ENCODE results near the gene BTBD3. TPM values are rescaled to one million over a fixed set of nuclear protein-coding genes. Genes with fewer than 3 reads are reported as not detected.
A peak's percentile ranks its signal among the peaks of the same experiment; 100 is the strongest.

The BTBD3 gene
- total RNA-seq, 1 experiment from 2014 or later: 51.8 TPM

- no peak for DNase-seq
- H3K4me3 ChIP-seq (ENCODE audit: insufficient read depth, low read depth, low read length): no peak overlapping the region
- H3K27me3 ChIP-seq (ENCODE audit: control insufficient read depth, insufficient read depth, low read length): no peaks in the 10 kb centered on the region
- H3K36me3 ChIP-seq (replicated peaks; ENCODE audit: control insufficient read depth, insufficient read depth, low read length): no peaks in the 10 kb centered on the region
These were observed 12.3 kb downstream of the BTBD3 start for GRCh38 chr20:11929947-11930346.

GRCh38 chr20:11935212-11936154 is 17.8 kb downstream of the BTBD3 start:
- Histone ChIP-seq H3K27me3 (ENCODE audit: control insufficient read depth, insufficient read depth, low read length) (no peaks in the 10 kb centered on the region), H3K4me3 (ENCODE audit: insufficient read depth, low read depth, low read length) (no peak overlapping the region), H3K36me3 (replicated peaks; ENCODE audit: control insufficient read depth, insufficient read depth, low read length) (no peaks in the 10 kb centered on the region)
- no peak for DNase-seq

DNA sequence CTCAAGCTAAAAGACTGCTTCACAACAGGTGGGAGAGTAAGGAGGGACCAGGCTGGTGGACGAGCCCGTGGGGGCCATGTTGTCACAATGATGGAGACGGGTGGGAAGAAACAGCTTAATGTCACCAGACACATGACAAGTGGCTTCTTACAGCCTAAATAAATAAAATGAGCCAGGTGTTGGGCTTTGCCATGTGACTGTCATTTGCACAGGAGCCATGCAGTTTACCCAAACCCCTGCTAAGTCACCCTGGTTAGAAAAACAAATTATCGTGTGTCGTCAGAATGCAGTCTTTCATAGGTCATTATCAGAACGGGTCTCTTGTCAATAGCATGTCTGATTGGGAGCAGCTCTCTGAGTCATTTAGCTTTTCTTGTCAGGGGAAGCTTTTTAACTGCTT is 18.5 kb downstream of the BTBD3 start:
- Histone ChIP-seq H3K36me3 (replicated peaks; ENCODE audit: control insufficient read depth, insufficient read depth, low read length) (no peaks in the 10 kb centered on the region), H3K27me3 (ENCODE audit: control insufficient read depth, insufficient read depth, low read length) (no peaks in the 10 kb centered on the region), H3K4me3 (ENCODE audit: insufficient read depth, low read depth, low read length) (no peak overlapping the region)
- DNase-seq: no peak

GRCh38 chr20:11937230-11937629 is 19.5 kb downstream of the BTBD3 start:
- no peak for DNase-seq
- Histone ChIP-seq H3K4me3 (ENCODE audit: insufficient read depth, low read depth, low read length) (no peak overlapping the region), H3K36me3 (replicated peaks; ENCODE audit: control insufficient read depth, insufficient read depth, low read length) (no peaks in the 10 kb centered on the region)

DNA sequence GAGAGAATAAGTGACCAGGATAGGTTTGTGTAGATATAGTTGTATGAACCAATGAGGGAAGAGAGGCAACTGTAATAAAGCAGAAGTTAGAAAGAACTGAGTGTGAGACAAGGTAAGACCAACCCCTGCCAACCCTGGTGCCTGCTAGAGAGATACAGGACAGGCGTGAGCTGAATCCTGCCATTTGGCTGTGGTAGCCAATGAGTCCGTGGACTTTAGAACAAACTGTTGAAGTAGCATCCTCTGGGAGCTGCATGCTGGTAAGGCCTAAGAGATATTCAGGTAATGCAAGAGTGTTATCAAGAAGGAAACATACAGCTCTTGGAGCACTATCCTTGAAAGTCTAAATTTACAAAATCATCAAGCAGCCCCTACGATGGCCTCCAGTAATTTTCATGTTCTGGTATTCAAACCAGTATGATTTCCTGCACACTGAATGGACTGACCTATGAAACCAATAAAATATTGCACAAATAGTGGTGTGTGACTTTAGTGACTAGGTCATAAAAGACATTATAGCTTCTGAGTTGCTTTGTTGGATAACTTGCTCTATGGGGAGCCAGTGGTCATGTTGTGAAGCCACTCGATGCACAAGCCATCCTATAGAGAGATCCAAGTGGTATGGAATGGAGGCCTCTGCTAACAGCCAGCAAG is 24.0 kb downstream of the BTBD3 start:
- Histone ChIP-seq H3K27me3 (ENCODE audit: control insufficient read depth, insufficient read depth, low read length) (no peaks in the 10 kb centered on the region), H3K36me3 (replicated peaks; ENCODE audit: control insufficient read depth, insufficient read depth, low read length) (no peaks in the 10 kb centered on the region), H3K4me3 (ENCODE audit: insufficient read depth, low read depth, low read length) (no peak overlapping the region)
- no peak for DNase-seq

More at GRCh38 chr20:11937230-11937629, 19.5 kb downstream of the BTBD3 start:
- H3K27me3 ChIP-seq (ENCODE audit: control insufficient read depth, insufficient read depth, low read length): no peaks in the 10 kb centered on the region

GRCh38 chr20:11943778-11944177 is 26.1 kb downstream of the BTBD3 start:
- H3K27me3 ChIP-seq (ENCODE audit: control insufficient read depth, insufficient read depth, low read length): no peaks in the 10 kb centered on the region
- DNase-seq: no peak
- H3K4me3 ChIP-seq (ENCODE audit: insufficient read depth, low read depth, low read length): no peak overlapping the region
- no peaks in the 10 kb centered on the region for H3K36me3 ChIP-seq (replicated peaks; ENCODE audit: control insufficient read depth, insufficient read depth, low read length)

GRCh38 chr20:11948806-11949205 is 31.1 kb downstream of the BTBD3 start:
- H3K36me3 ChIP-seq (replicated peaks; ENCODE audit: control insufficient read depth, insufficient read depth, low read length): no peaks in the 10 kb centered on the region
- no peaks in the 10 kb centered on the region for H3K27me3 ChIP-seq (ENCODE audit: control insufficient read depth, insufficient read depth, low read length)
- no peak for DNase-seq
- no peak overlapping the region for H3K4me3 ChIP-seq (ENCODE audit: insufficient read depth, low read depth, low read length)

DNA sequence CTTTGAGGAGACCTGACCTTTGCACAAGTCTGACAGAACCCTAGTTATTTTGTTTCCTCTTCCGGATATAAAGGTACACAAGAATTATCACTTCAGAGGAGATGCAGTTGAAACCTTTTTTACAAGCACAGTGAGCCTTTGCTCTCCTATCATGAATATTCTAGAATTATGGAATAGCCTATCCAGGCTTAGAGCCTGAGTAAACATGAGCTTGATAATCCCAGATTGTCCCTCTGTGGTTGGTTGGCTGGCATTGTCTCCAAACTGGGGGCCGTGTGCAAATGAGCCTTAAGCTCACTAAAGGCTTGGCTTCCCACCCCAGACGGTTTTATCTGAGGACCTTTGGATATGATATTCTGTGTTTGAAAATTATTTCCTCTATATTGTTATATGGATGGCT is 32.0 kb downstream of the BTBD3 start:
- Histone ChIP-seq H3K27me3 (ENCODE audit: control insufficient read depth, insufficient read depth, low read length) (no peaks in the 10 kb centered on the region), H3K36me3 (replicated peaks; ENCODE audit: control insufficient read depth, insufficient read depth, low read length) (no peaks in the 10 kb centered on the region), H3K4me3 (ENCODE audit: insufficient read depth, low read depth, low read length) (no peak overlapping the region)
- no peak for DNase-seq

GRCh38 chr20:11951696-11952095 is 34.0 kb downstream of the BTBD3 start:
- Histone ChIP-seq H3K27me3 (ENCODE audit: control insufficient read depth, insufficient read depth, low read length) (no peaks in the 10 kb centered on the region), H3K36me3 (replicated peaks; ENCODE audit: control insufficient read depth, insufficient read depth, low read length) (no peaks in the 10 kb centered on the region), H3K4me3 (ENCODE audit: insufficient read depth, low read depth, low read length) (no peak overlapping the region)
- no peak for DNase-seq

GRCh38 chr20:11952639-11953038 is 34.9 kb downstream of the BTBD3 start:
- Histone ChIP-seq H3K36me3 (replicated peaks; ENCODE audit: control insufficient read depth, insufficient read depth, low read length) (no peaks in the 10 kb centered on the region), H3K4me3 (ENCODE audit: insufficient read depth, low read depth, low read length) (no peak overlapping the region), H3K27me3 (ENCODE audit: control insufficient read depth, insufficient read depth, low read length) (no peaks in the 10 kb centered on the region)
- no peak for DNase-seq

GRCh38 chr20:11957911-11958310 is 40.2 kb downstream of the BTBD3 start:
- Histone ChIP-seq H3K27me3 (ENCODE audit: control insufficient read depth, insufficient read depth, low read length) (no peaks in the 10 kb centered on the region), H3K36me3 (replicated peaks; ENCODE audit: control insufficient read depth, insufficient read depth, low read length) (no peaks in the 10 kb centered on the region), H3K4me3 (ENCODE audit: insufficient read depth, low read depth, low read length) (no peak overlapping the region)
- no peak for DNase-seq

GRCh38 chr20:11958855-11959254 is 41.2 kb downstream of the BTBD3 start:
- H3K4me3 ChIP-seq (ENCODE audit: insufficient read depth, low read depth, low read length): no peak overlapping the region
- H3K36me3 ChIP-seq (replicated peaks; ENCODE audit: control insufficient read depth, insufficient read depth, low read length): no peaks in the 10 kb centered on the region
- peak; percentile 25 for DNase-seq
- H3K27me3 ChIP-seq (ENCODE audit: control insufficient read depth, insufficient read depth, low read length): no peaks in the 10 kb centered on the region

GRCh38 chr20:11965602-11966001 is 47.9 kb downstream of the BTBD3 start:
- no peaks in the 10 kb centered on the region for H3K27me3 ChIP-seq (ENCODE audit: control insufficient read depth, insufficient read depth, low read length)
- no peak overlapping the region for H3K4me3 ChIP-seq (ENCODE audit: insufficient read depth, low read depth, low read length)
- no peaks in the 10 kb centered on the region for H3K36me3 ChIP-seq (replicated peaks; ENCODE audit: control insufficient read depth, insufficient read depth, low read length)
- DNase-seq: no peak

DNA sequence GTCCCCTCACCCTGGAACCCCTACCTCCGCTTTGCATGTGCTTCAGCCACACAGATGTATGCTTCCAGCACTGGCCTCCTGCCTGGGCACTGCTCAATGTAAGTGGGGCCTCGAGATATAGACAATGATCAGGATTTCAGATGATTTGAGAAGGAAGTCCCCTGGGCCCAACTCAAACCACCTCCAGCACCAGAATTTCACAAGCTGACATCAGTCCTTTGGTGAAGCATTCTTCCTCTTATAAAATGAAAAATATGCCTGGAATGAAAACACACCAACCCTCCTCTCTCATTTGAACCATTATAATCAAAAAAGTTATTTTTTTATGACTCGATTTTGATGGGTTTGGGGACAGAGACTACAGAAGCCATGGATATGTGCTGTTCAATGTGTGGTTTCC is 48.5 kb downstream of the BTBD3 start:
- H3K27me3 ChIP-seq (ENCODE audit: control insufficient read depth, insufficient read depth, low read length): no peaks in the 10 kb centered on the region
- H3K4me3 ChIP-seq (ENCODE audit: insufficient read depth, low read depth, low read length): no peak overlapping the region
- no peak for DNase-seq
- no peaks in the 10 kb centered on the region for H3K36me3 ChIP-seq (replicated peaks; ENCODE audit: control insufficient read depth, insufficient read depth, low read length)

- Histone ChIP-seq H3K27me3 (ENCODE audit: control insufficient read depth, insufficient read depth, low read length) (no peaks in the 10 kb centered on the region), H3K4me3 (ENCODE audit: insufficient read depth, low read depth, low read length) (no peak overlapping the region), H3K36me3 (replicated peaks; ENCODE audit: control insufficient read depth, insufficient read depth, low read length) (no peaks in the 10 kb centered on the region)
- DNase-seq: no peak
These were observed 52.6 kb downstream of the BTBD3 start for GRCh38 chr20:11970243-11970836.
